HepG2 (cell line): ENCODE results near the gene SLC13A3. TPM values are rescaled to one million over a fixed set of nuclear protein-coding genes. Genes with fewer than 3 reads are reported as not detected.
A peak's percentile ranks its signal among the peaks of the same experiment; 100 is the strongest.

Source experiments
- CREB1 ChIP-seq, 2 experiments: fragments of 450-650 bp in 1 of 2; IDR thresholded peaks; 2 replicates each; pipeline ENCODE4 v1.6.1; 2016 to 2017; ENCODE audit warnings: control low read depth in 1 of 2, mild to moderate bottlenecking in 1 of 2, missing compliant biosample characterization in 1 of 2, missing genetic modification characterization in 1 of 2
- KDM3A ChIP-seq: IDR thresholded peaks from 2 replicates; pipeline ENCODE4 v1.6.1; 2018; ENCODE audit warnings: low read depth, missing compliant biosample characterization
- KMT2A ChIP-seq: sonication (generic); formaldehyde crosslinking; IDR thresholded peaks from 2 replicates; pipeline ENCODE4 v1.4.0; 2020; ENCODE audit warnings: missing genetic modification reagents
- MEIS1 ChIP-seq: sonication (generic); formaldehyde crosslinking; IDR thresholded peaks from 2 replicates; pipeline ENCODE4 v1.9.0; 2021; ENCODE audit warnings: mild to moderate bottlenecking, missing genetic modification reagents, moderate library complexity, borderline replicate concordance
- NCOR1 ChIP-seq: fragments of 200-600 bp; sonication (generic); IDR thresholded peaks from 2 replicates; pipeline ENCODE4 v1.7.0; 2017; ENCODE audit warnings: antibody characterized with exemption, low read length, borderline replicate concordance
- NR2F2 ChIP-seq: IDR thresholded peaks from 2 replicates; pipeline ENCODE4 v1.6.1; 2012; ENCODE audit warnings: low read depth, inconsistent platforms, borderline replicate concordance
- NR2F6 ChIP-seq, 2 experiments: IDR thresholded peaks; 2 replicates each; pipeline ENCODE4 v1.6.1; 2016; ENCODE audit warnings: antibody characterized with exemption in 1 of 2, mild to moderate bottlenecking in 1 of 2
- PHF8 ChIP-seq: sonication (generic); formaldehyde crosslinking; IDR thresholded peaks from 2 replicates; pipeline ENCODE4 v1.5.0; 2020; ENCODE audit warnings: missing genetic modification reagents
- ZBTB20 ChIP-seq: sonication (generic); formaldehyde crosslinking; IDR thresholded peaks from 2 replicates; pipeline ENCODE4 v1.8.1; 2023; ENCODE audit warnings: missing genetic modification reagents, low read depth, mild to moderate bottlenecking, borderline replicate concordance
- ZFP36 ChIP-seq: fragments of 150-350 bp; IDR thresholded peaks from 2 replicates; pipeline ENCODE4 v1.6.1; 2018; ENCODE audit warnings: borderline replicate concordance, low read length, low read depth; ENCODE audit not compliant: partially characterized antibody
- ZNF543 ChIP-seq: sonication (generic); formaldehyde crosslinking; IDR thresholded peaks from 2 replicates; pipeline ENCODE4 v1.4.0; 2020; ENCODE audit warnings: mild to moderate bottlenecking, missing genetic modification reagents
- ZNF746 ChIP-seq: sonication (generic); formaldehyde crosslinking; IDR thresholded peaks from 2 replicates; pipeline ENCODE4 v1.8.0; 2022; ENCODE audit warnings: mild to moderate bottlenecking, missing genetic modification reagents
- ZNF768 ChIP-seq: sonication (generic); formaldehyde crosslinking; IDR thresholded peaks from 2 replicates; pipeline ENCODE4 v1.4.0; 2020; ENCODE audit warnings: missing genetic modification reagents
- polyA plus RNA-seq, 8 experiments: library from polyadenylated mRNA; depleted of rRNA in 3 of 8; stranded (reverse) in 7 of 8; unstranded in 1 of 8; fragments of >200 nt; fragmentation: Illumina TruSeq in 4 of 8; extraction: Trizol in 4 of 8; gene quantifications; 2 replicates each; pipeline versions ENCODE4 v1.2.1 to v1.2.3, GENCODE V29; 2011 to 2016; ENCODE audit warnings: low read depth in 4 of 8, missing spikeins in 1 of 8, mixed read lengths in 1 of 8; ENCODE audit not compliant: insufficient read depth in 1 of 8
- total RNA-seq, 5 experiments: library from RNA; depleted of rRNA; stranded (reverse); fragments of >200 nt; fragmentation: Illumina TruSeq; extraction: Trizol; gene quantifications; 2 replicates each; pipeline ENCODE4 v1.2.3, GENCODE V29; 2016; ENCODE audit warnings: low read depth in 1 of 5
- TF ChIP-seq, protein P1 (sequence below): sonication (generic); formaldehyde crosslinking; IDR thresholded peaks from 2 replicates; pipeline ENCODE4 v1.8.1; 2022; ENCODE audit warnings: low read depth, mild to moderate bottlenecking, missing genetic modification reagents
- TF ChIP-seq, protein P2 (sequence below): sonication (generic); formaldehyde crosslinking; IDR thresholded peaks from 2 replicates; pipeline ENCODE4 v1.4.0; 2020; ENCODE audit warnings: missing genetic modification reagents
- TF ChIP-seq, protein P3 (sequence below): sonication (generic); formaldehyde crosslinking; IDR thresholded peaks from 2 replicates; pipeline ENCODE4 v1.4.0; 2020; ENCODE audit warnings: missing genetic modification reagents

Gene SLC13A3
- total and polyA plus RNA-seq, 2 of the 13 experiments (the other 11 are each of a cell fraction or from before 2014, with no cell fraction given): 66.5 to 76.0 TPM

DNA sequence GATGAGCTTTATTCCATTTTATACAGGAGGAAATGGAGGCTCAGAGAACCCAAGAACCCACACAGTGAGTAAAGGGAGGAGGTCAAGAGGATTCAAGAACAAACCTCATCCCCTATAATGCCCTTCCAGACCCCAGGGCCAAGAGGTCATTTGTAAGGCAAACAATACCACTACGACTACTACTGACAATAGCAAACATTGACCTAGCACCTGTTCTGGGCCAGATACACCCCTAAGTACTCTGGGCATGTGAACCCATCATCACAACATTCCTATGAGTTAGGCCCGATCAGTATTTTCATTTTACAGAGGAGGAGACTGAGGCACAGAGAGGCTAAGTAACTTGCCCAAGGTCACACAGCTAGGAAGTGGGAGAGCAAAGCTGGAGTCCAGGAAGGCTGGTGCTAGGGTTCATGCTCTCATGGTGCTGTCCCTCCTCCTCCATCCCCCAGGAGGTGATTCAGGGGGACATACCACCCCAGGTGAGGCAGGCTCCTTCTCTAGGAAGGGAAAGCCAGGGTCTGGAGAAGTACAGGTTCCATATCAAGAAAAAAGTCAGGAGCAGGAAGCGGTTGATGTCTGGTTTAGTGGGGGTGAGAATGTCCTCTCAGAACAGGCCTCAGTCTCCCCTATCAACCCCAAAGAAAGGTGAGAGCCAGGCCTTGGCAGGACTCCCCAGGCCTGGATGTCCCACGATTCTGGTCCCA lies 13.7 kb downstream of the SLC13A3 start (continued):
- TF ChIP-seq CREB1 (IDR thresholded peaks at IDR 0.05): no peak
- peak; percentile 48; the same call in 1 of the 2 replicates for TF ChIP-seq CREB1 (CRISPR knock-in tag; IDR thresholded peaks at IDR 0.05)
- TF ChIP-seq ZFP36: peak; percentile 16
- TF ChIP-seq, protein P1, sequence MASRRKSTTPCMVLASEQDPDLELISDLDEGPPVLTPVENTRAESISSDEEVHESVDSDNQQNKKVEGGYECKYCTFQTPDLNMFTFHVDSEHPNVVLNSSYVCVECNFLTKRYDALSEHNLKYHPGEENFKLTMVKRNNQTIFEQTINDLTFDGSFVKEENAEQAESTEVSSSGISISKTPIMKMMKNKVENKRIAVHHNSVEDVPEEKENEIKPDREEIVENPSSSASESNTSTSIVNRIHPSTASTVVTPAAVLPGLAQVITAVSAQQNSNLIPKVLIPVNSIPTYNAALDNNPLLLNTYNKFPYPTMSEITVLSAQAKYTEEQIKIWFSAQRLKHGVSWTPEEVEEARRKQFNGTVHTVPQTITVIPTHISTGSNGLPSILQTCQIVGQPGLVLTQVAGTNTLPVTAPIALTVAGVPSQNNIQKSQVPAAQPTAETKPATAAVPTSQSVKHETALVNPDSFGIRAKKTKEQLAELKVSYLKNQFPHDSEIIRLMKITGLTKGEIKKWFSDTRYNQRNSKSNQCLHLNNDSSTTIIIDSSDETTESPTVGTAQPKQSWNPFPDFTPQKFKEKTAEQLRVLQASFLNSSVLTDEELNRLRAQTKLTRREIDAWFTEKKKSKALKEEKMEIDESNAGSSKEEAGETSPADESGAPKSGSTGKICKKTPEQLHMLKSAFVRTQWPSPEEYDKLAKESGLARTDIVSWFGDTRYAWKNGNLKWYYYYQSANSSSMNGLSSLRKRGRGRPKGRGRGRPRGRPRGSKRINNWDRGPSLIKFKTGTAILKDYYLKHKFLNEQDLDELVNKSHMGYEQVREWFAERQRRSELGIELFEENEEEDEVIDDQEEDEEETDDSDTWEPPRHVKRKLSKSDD (CRISPR knock-in tag): 0 out of 2 replicates have a peak, but pooled peaks have one; percentile 7
- TF ChIP-seq NCOR1: 0 out of 2 replicates have a peak, but pooled peaks have one; percentile 20
- TF ChIP-seq NR2F6 (IDR thresholded peaks at IDR 0.05): peak; percentile 92
- peak; percentile 89 for TF ChIP-seq NR2F6 (CRISPR knock-in tag; IDR thresholded peaks at IDR 0.05)
- no peak for TF ChIP-seq PHF8 (CRISPR knock-in tag)
- no peak for TF ChIP-seq ZNF746 (CRISPR knock-in tag)
- peak; percentile 100 for TF ChIP-seq ZNF768 (CRISPR knock-in tag)
- TF ChIP-seq, protein P2, sequence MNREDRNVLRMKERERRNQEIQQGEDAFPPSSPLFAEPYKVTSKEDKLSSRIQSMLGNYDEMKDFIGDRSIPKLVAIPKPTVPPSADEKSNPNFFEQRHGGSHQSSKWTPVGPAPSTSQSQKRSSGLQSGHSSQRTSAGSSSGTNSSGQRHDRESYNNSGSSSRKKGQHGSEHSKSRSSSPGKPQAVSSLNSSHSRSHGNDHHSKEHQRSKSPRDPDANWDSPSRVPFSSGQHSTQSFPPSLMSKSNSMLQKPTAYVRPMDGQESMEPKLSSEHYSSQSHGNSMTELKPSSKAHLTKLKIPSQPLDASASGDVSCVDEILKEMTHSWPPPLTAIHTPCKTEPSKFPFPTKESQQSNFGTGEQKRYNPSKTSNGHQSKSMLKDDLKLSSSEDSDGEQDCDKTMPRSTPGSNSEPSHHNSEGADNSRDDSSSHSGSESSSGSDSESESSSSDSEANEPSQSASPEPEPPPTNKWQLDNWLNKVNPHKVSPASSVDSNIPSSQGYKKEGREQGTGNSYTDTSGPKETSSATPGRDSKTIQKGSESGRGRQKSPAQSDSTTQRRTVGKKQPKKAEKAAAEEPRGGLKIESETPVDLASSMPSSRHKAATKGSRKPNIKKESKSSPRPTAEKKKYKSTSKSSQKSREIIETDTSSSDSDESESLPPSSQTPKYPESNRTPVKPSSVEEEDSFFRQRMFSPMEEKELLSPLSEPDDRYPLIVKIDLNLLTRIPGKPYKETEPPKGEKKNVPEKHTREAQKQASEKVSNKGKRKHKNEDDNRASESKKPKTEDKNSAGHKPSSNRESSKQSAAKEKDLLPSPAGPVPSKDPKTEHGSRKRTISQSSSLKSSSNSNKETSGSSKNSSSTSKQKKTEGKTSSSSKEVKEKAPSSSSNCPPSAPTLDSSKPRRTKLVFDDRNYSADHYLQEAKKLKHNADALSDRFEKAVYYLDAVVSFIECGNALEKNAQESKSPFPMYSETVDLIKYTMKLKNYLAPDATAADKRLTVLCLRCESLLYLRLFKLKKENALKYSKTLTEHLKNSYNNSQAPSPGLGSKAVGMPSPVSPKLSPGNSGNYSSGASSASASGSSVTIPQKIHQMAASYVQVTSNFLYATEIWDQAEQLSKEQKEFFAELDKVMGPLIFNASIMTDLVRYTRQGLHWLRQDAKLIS (CRISPR knock-in tag): no peak
- TF ChIP-seq, protein P3, sequence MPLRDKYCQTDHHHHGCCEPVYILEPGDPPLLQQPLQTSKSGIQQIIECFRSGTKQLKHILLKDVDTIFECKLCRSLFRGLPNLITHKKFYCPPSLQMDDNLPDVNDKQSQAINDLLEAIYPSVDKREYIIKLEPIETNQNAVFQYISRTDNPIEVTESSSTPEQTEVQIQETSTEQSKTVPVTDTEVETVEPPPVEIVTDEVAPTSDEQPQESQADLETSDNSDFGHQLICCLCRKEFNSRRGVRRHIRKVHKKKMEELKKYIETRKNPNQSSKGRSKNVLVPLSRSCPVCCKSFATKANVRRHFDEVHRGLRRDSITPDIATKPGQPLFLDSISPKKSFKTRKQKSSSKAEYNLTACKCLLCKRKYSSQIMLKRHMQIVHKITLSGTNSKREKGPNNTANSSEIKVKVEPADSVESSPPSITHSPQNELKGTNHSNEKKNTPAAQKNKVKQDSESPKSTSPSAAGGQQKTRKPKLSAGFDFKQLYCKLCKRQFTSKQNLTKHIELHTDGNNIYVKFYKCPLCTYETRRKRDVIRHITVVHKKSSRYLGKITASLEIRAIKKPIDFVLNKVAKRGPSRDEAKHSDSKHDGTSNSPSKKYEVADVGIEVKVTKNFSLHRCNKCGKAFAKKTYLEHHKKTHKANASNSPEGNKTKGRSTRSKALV (CRISPR knock-in tag): no peak
- TF ChIP-seq ZBTB20 (CRISPR knock-in tag): peak; percentile 28; the same call in 1 of the 2 replicates
- TF ChIP-seq ZNF543 (CRISPR knock-in tag): peak; percentile 7; the same call in 1 of the 2 replicates
- peak; percentile 92 for TF ChIP-seq NR2F2
- TF ChIP-seq KDM3A: no peak
- TF ChIP-seq MEIS1: peak; percentile 9; the same call in 1 of the 2 replicates
- TF ChIP-seq KMT2A: no peak
